Measurements from ENCODE around the gene TNNI2.

The TNNI2 gene

GRCh38 chr11:1854949-1855885 is 16.4 kb downstream of the TNNI2 start:
- TF ChIP-seq CTCF (IDR thresholded peaks at IDR 0.05; ENCODE audit: low read length, missing control alignments) = no peak
- no peak for DNase-seq (ENCODE audit: low read depth)
- no peak overlapping the region for H3K4me3 ChIP-seq (replicated peaks; ENCODE audit: low read depth, low read length)

- no peak for DNase-seq (ENCODE audit: low read depth)
- no peak for TF ChIP-seq CTCF (IDR thresholded peaks at IDR 0.05; ENCODE audit: low read length, missing control alignments)
- no peak overlapping the region for H3K4me3 ChIP-seq (replicated peaks; ENCODE audit: low read depth, low read length)
Measured at GRCh38 chr11:1855886-1856265, 17.1 kb downstream of the TNNI2 start.

GRCh38 chr11:1856306-1857005 is 17.7 kb downstream of the TNNI2 start:
- TF ChIP-seq CTCF (IDR thresholded peaks at IDR 0.05; ENCODE audit: low read length, missing control alignments) = no peak
- no peak overlapping the region for H3K4me3 ChIP-seq (replicated peaks; ENCODE audit: low read depth, low read length)
- DNase-seq (ENCODE audit: low read depth) = no peak

- no peak overlapping the region for H3K4me3 ChIP-seq (replicated peaks; ENCODE audit: low read depth, low read length)
- TF ChIP-seq CTCF (IDR thresholded peaks at IDR 0.05; ENCODE audit: low read length, missing control alignments) = no peak
- DNase-seq (ENCODE audit: low read depth) = no peak
Measured at GRCh38 chr11:1857064-1857463, 18.3 kb downstream of the TNNI2 start.

GRCh38 chr11:1858154-1858553 is 19.4 kb downstream of the TNNI2 start:
- no peak overlapping the region for H3K4me3 ChIP-seq (replicated peaks; ENCODE audit: low read depth, low read length)
- TF ChIP-seq CTCF (IDR thresholded peaks at IDR 0.05; ENCODE audit: low read length, missing control alignments) = no peak

GRCh38 chr11:1858576-1858975 is 19.8 kb downstream of the TNNI2 start:
- no peak for TF ChIP-seq CTCF (IDR thresholded peaks at IDR 0.05; ENCODE audit: low read length, missing control alignments)
- DNase-seq (ENCODE audit: low read depth) = no peak
- no peak overlapping the region for H3K4me3 ChIP-seq (replicated peaks; ENCODE audit: low read depth, low read length)

More at GRCh38 chr11:1858154-1858553, 19.4 kb downstream of the TNNI2 start:
- no peak for DNase-seq (ENCODE audit: low read depth)

Measured in fibroblast of pulmonary artery (primary cell).